ENCODE data around the gene MLX. TPM values are rescaled to one million over a fixed set of nuclear protein-coding genes. Genes with fewer than 3 reads are reported as not detected.

Gene MLX
- 43.1 TPM for total RNA-seq
- long read RNA-seq, transcript MLX-202 (7 exons, 2,334 nt) = minor isoform, 12 of 100 reads
- long read RNA-seq, transcript MLX-203 (8 exons, 2,428 nt) = major isoform, 58 of 100 reads
- long read RNA-seq, transcript MLX-201 (8 exons, 2,586 nt) = minor isoform, 5 of 100 reads
- long read RNA-seq, partial matches to known transcripts = 7 of 100 reads
- long read RNA-seq, other reads (novel, unspliced or antisense) = 17 of 100 reads

- intact Hi-C loops (cut with DNase I) = loop anchor here (5.0 kb wide), 1 partner anchor 40 kb away; the partner anchor contains the start of genes RETREG3 and TUBG1
- DNase-seq (ENCODE audit: low spot score) = peak; percentile 96
Measured at GRCh38 chr17:42566883-42567573, at the start of gene MLX. Gene MLX, plus strand, starts transcription at chr17:42567100. Its CDS starts 25 bp downstream, at chr17:42567125.

- intact Hi-C loops (cut with DNase I) = loop anchor here (5.0 kb wide), 2 partner anchors 95 to 110 kb away; partner anchors contain the start of gene CAVIN1
- peak; percentile 92 for DNase-seq (ENCODE audit: low spot score)
Measured at GRCh38 chr17:42517516-42517915, 49.4 kb upstream of the MLX start.

GRCh38 chr17:42518046-42518754 is 48.7 kb upstream of the MLX start:
- intact Hi-C loops (cut with DNase I) = loop anchor here (2.0 to 5.0 kb wide), 5 partner anchors 59 to 195 kb away; partner anchors contain the start of genes ATP6V0A1 and CAVIN1
- DNase-seq (ENCODE audit: low spot score) = peak; percentile 89

- intact Hi-C loops (cut with DNase I) = loop anchor here (2.0 to 5.0 kb wide), 5 partner anchors 60 to 196 kb away; partner anchors contain the start of genes ATP6V0A1 and CAVIN1
- DNase-seq (ENCODE audit: low spot score) = no peak
Measured at GRCh38 chr17:42518755-42519545, 48.0 kb upstream of the MLX start.

- intact Hi-C loops (cut with DNase I) = loop anchor here (2.0 to 5.0 kb wide), 5 partner anchors 61 to 197 kb away; partner anchors contain the start of genes ATP6V0A1 and CAVIN1
- DNase-seq (ENCODE audit: low spot score) = peak; percentile 92
Measured at GRCh38 chr17:42519546-42520491, 47.1 kb upstream of the MLX start.

GRCh38 chr17:42520540-42520951 is 46.4 kb upstream of the MLX start:
- DNase-seq (ENCODE audit: low spot score) = no peak
- intact Hi-C loops (cut with DNase I) = no loop called here

- intact Hi-C loops (cut with DNase I) = no loop called here
- DNase-seq (ENCODE audit: low spot score) = no peak
Measured at GRCh38 chr17:42521036-42521435, 45.9 kb upstream of the MLX start.

GRCh38 chr17:42521666-42522262 is 45.1 kb upstream of the MLX start:
- intact Hi-C loops (cut with DNase I) = no loop called here
- DNase-seq (ENCODE audit: low spot score) = no peak

GRCh38 chr17:42522263-42522790 is 44.6 kb upstream of the MLX start:
- intact Hi-C loops (cut with DNase I) = no loop called here
- DNase-seq (ENCODE audit: low spot score) = no peak

GRCh38 chr17:42522798-42523278 is 44.1 kb upstream of the MLX start:
- intact Hi-C loops (cut with DNase I) = no loop called here

GRCh38 chr17:42525221-42525620 is 41.7 kb upstream of the MLX start:
- no peak for DNase-seq (ENCODE audit: low spot score)
- intact Hi-C loops (cut with DNase I) = no loop called here

More at GRCh38 chr17:42522798-42523278, 44.1 kb upstream of the MLX start:
- no peak for DNase-seq (ENCODE audit: low spot score)

GRCh38 chr17:42526031-42526444 is 40.9 kb upstream of the MLX start:
- intact Hi-C loops (cut with DNase I) = no loop called here

GRCh38 chr17:42527932-42528331 is 39.0 kb upstream of the MLX start:
- no peak for DNase-seq (ENCODE audit: low spot score)
- intact Hi-C loops (cut with DNase I) = no loop called here

More at GRCh38 chr17:42526031-42526444, 40.9 kb upstream of the MLX start:
- no peak for DNase-seq (ENCODE audit: low spot score)

- intact Hi-C loops (cut with DNase I) = no loop called here
- no peak for DNase-seq (ENCODE audit: low spot score)
Measured at GRCh38 chr17:42529061-42529460, 37.8 kb upstream of the MLX start.

- no peak for DNase-seq (ENCODE audit: low spot score)
- intact Hi-C loops (cut with DNase I) = loop anchor here (10.0 kb wide), 1 partner anchor 506 kb away; the partner anchor contains the start of gene NKIRAS2
Measured at GRCh38 chr17:42530952-42531454, 35.9 kb upstream of the MLX start.

- intact Hi-C loops (cut with DNase I) = loop anchor here (10.0 kb wide), 1 partner anchor 507 kb away; the partner anchor contains the start of gene NKIRAS2
Measured at GRCh38 chr17:42531455-42532354, 35.2 kb upstream of the MLX start.

More at GRCh38 chr17:42531455-42532354, 35.2 kb upstream of the MLX start:
- peak; percentile 85 for DNase-seq (ENCODE audit: low spot score)

All from cardiac septum (tissue), 1 donor.